HG03196 (cell line): ENCODE data around the gene MYCBPAP.

ENCODE experiments used
- ATAC-seq: cut with Tn5 transposase; IDR thresholded peaks from one replicate; pipeline ENCODE4 v1.9.1; 2021; ENCODE audit not compliant: unreplicated experiment

MYCBPAP gene

GRCh38 chr17:50569592-50569991, 61.4 kb downstream of the MYCBPAP start:
- no peak for ATAC-seq

GRCh38 chr17:50570032-50570431, 61.8 kb downstream of the MYCBPAP start:
- ATAC-seq = no peak

- ATAC-seq = no peak
Measured at GRCh38 chr17:50570528-50570927, 62.3 kb downstream of the MYCBPAP start.

- ATAC-seq = no peak
Measured at GRCh38 chr17:50571681-50572080, 63.4 kb downstream of the MYCBPAP start.

- no peak for ATAC-seq
Measured at GRCh38 chr17:50572541-50572940, 64.3 kb downstream of the MYCBPAP start.

- no peak for ATAC-seq
Measured at GRCh38 chr17:50573866-50574611, 65.8 kb downstream of the MYCBPAP start.

GRCh38 chr17:50575581-50576210, 67.5 kb downstream of the MYCBPAP start:
- no peak for ATAC-seq

- ATAC-seq = no peak
Measured at GRCh38 chr17:50576864-50577263, 68.6 kb downstream of the MYCBPAP start.

- ATAC-seq = no peak
Measured at GRCh38 chr17:50577451-50577954, 69.3 kb downstream of the MYCBPAP start.

- no peak for ATAC-seq
Measured at GRCh38 chr17:50578173-50578572, 69.9 kb downstream of the MYCBPAP start.

GRCh38 chr17:50579399-50579798, 71.2 kb downstream of the MYCBPAP start:
- no peak for ATAC-seq

- ATAC-seq = no peak
Measured at GRCh38 chr17:50580646-50581045, 72.4 kb downstream of the MYCBPAP start.
